K562 (cell line): Measurements from ENCODE around the gene CTSF. TPM values are rescaled to one million over a fixed set of nuclear protein-coding genes. Genes with fewer than 3 reads are reported as not detected.
A peak's percentile ranks its signal among the peaks of the same experiment; 100 is the strongest.

Experiments used
- ATAC-seq: fragments of 200-7000 bp; cut with Tn5 transposase; 3 replicates; pipeline ENCODE4 v1.9.1; 2020; ENCODE audit warnings: moderate library complexity
- Bru-seq: library from RNA; stranded (reverse); fragments of 400-500 nt; gene quantifications from one replicate; lab custom pipeline; 2021; lab: Mats Ljungman, UMichigan
- BruChase-seq, 2 experiments: library from RNA; stranded (reverse); fragments of 400-500 nt; gene quantifications; one replicate each; lab custom pipeline; 2021; lab: Mats Ljungman, UMichigan
- BruUV-seq: library from RNA; stranded (reverse); fragments of 400-500 nt; replicated peaks from 2 replicates; lab custom pipeline; 2021; lab: Mats Ljungman, UMichigan
- CTCF ChIA-PET: fragments of 300-600 bp; formaldehyde crosslinking; extraction: SDS; loops from one replicate; lab custom pipeline; 2021; ENCODE audit warnings: low intra/inter-chr PET ratio; lab: Yijun Ruan, JAX
- POLR2A ChIA-PET: fragments of 300-600, 350-650 bp; sonication (Branson Sonifier 250); formaldehyde crosslinking; extraction: SDS; loops from one replicate; lab custom pipeline; 2021; ENCODE audit warnings: antibody characterized with exemption, inconsistent platforms; lab: Yijun Ruan, JAX
- DNase-seq, 4 experiments: peaks; one replicate each; pipeline versions ENCODE4 v3.0.0 to v3.0.0-alpha.2; 2011 to 2018; ENCODE audit warnings: low spot score in 3 of 4, mixed read lengths in 3 of 4; ENCODE audit errors: extremely low read depth in 1 of 4
- FAIRE-seq: peaks from 2 replicates; lab custom pipeline; 2011; peaks lifted over from hg19 to GRCh38; lab: Jason Lieb, UNC
- H2AFZ ChIP-seq: 2 replicates; pipeline ENCODE4 v1.6.0; 2011; ENCODE audit warnings: low read depth, low read length, control low read depth, inconsistent platforms
- H3K27ac ChIP-seq: fragments of 200-600 bp; 3 replicates; pipeline ENCODE4 v1.8.0; 2011; ENCODE audit warnings: low read depth, mild to moderate bottlenecking, control low read depth, inconsistent platforms, low read length, moderate library complexity, mixed read lengths; ENCODE audit errors: extremely low read depth
- H3K27me3 ChIP-seq, 2 experiments: fragments of 300-600 bp in 1 of 2; 2 replicates in 1 of 2; 3 replicates in 1 of 2; pipeline versions ENCODE4 v1.6.0 to v1.8.0; 2011; ENCODE audit warnings: inconsistent platforms in 2 of 2, low read length in 2 of 2, mild to moderate bottlenecking in 1 of 2, mixed read lengths in 1 of 2, moderate library complexity in 1 of 2; ENCODE audit not compliant: control insufficient read depth in 2 of 2, insufficient read depth in 2 of 2
- H3K36me3 ChIP-seq: fragments of 300-600 bp; 3 replicates; pipeline ENCODE4 v1.8.0; 2011; ENCODE audit warnings: mild to moderate bottlenecking, low read length, inconsistent platforms; ENCODE audit not compliant: control insufficient read depth, insufficient read depth
- H3K4me1 ChIP-seq, 2 experiments: fragments of 200-600 bp in 1 of 2; replicated peaks in 1 of 2; 2 replicates in 1 of 2; 3 replicates in 1 of 2; pipeline versions ENCODE4 v1.5.1 to v1.8.0; 2011; ENCODE audit warnings: inconsistent platforms in 2 of 2, low read length in 2 of 2, mild to moderate bottlenecking in 1 of 2, mixed read lengths in 1 of 2, moderate library complexity in 1 of 2; ENCODE audit not compliant: control insufficient read depth in 2 of 2, insufficient read depth in 2 of 2
- H3K4me2 ChIP-seq: 2 replicates; pipeline ENCODE4 v1.6.1; 2011; ENCODE audit warnings: low read length, control low read depth, inconsistent platforms, mixed read lengths; ENCODE audit not compliant: insufficient read depth
- H3K4me3 ChIP-seq: fragments of 200-600 bp; sonication (generic), shearing (Covaris generic); 2 replicates; pipeline ENCODE4 v1.5.1; 2016; ENCODE audit warnings: control low read depth, inconsistent platforms
- H3K79me2 ChIP-seq: fragments of 200-600 bp; 3 replicates; pipeline ENCODE4 v1.8.0; 2011; ENCODE audit warnings: low read length, inconsistent platforms; ENCODE audit not compliant: control insufficient read depth, insufficient read depth
- H3K9ac ChIP-seq, 2 experiments: 2 replicates each; pipeline versions ENCODE4 v1.6.0 to v1.6.1; 2011; ENCODE audit warnings: low read depth in 2 of 2, low read length in 2 of 2, control low read depth in 1 of 2, inconsistent platforms in 1 of 2, mild to moderate bottlenecking in 1 of 2, mixed read lengths in 1 of 2; ENCODE audit not compliant: insufficient read depth in 1 of 2
- H3K9me1 ChIP-seq: one replicate; pipeline ENCODE4 v1.6.0; 2011; ENCODE audit warnings: inconsistent platforms, mild to moderate bottlenecking, low read length, moderate library complexity; ENCODE audit not compliant: control insufficient read depth, insufficient read depth
- H3K9me3 ChIP-seq: replicated peaks from 2 replicates; pipeline ENCODE4 v1.5.1; 2011; ENCODE audit warnings: low read depth, low read length, inconsistent platforms; ENCODE audit not compliant: control insufficient read depth, insufficient read depth
- H4K20me1 ChIP-seq: replicated peaks from 2 replicates; pipeline ENCODE4 v1.6.1; 2011; ENCODE audit warnings: low read length, inconsistent platforms, mixed read lengths; ENCODE audit not compliant: control insufficient read depth, insufficient read depth
- ARID2 ChIP-seq: fragments of 450-650 bp; IDR thresholded peaks from 2 replicates; pipeline ENCODE4 v1.6.1; 2017; ENCODE audit warnings: antibody characterized with exemption, mild to moderate bottlenecking
- BDP1 ChIP-seq: IDR thresholded peaks from 3 replicates; pipeline ENCODE4 v1.6.1; 2011; ENCODE audit not compliant: insufficient read length, insufficient read depth
- ELF4 ChIP-seq: fragments of 450-650 bp; formaldehyde crosslinking; IDR thresholded peaks from 2 replicates; pipeline ENCODE4 v1.4.0; 2022; ENCODE audit warnings: missing genetic modification characterization
- LEF1 ChIP-seq: fragments of 450-650 bp; IDR thresholded peaks from 2 replicates; pipeline ENCODE4 v1.6.1; 2016; ENCODE audit warnings: mild to moderate bottlenecking
- MTA3 ChIP-seq: fragments of 450-650 bp; formaldehyde crosslinking; IDR thresholded peaks from 2 replicates; pipeline ENCODE4 v1.6.1; 2017; ENCODE audit warnings: mild to moderate bottlenecking, borderline replicate concordance
- ZNF232 ChIP-seq: sonication (generic); formaldehyde crosslinking; IDR thresholded peaks from 2 replicates; pipeline ENCODE4 v1.8.0; 2022; ENCODE audit warnings: mild to moderate bottlenecking, missing genetic modification reagents
- WGBS: fragments of 100-300 bp; shearing (Covaris generic); methylation state at CpG from one replicate; pipeline ENCODE4 v1.1.6; 2016; ENCODE audit warnings: low coverage, mixed read lengths; ENCODE audit not compliant: insufficient coverage; ENCODE audit errors: missing lambda C conversion rate; 5-methylcytosine and 5-hydroxymethylcytosine counted together
- in situ Hi-C: fragments of 300-500 bp; cut with MboI; formaldehyde crosslinking; loops from 4 replicates; pipeline ENCODE4 v1.15.0; 2018; ENCODE audit warnings: inconsistent platforms, mixed read lengths
- intact Hi-C: fragments of 100-400 bp; cut with micrococcal nuclease; formaldehyde crosslinking; loops from 2 replicates; pipeline ENCODE4 v1.14.2; 2022
- long read RNA-seq, 3 experiments: library from polyadenylated mRNA in 2 of 3; library from RNA in 1 of 3; unstranded in 2 of 3; stranded (forward) in 1 of 3; transcript quantifications; one replicate each; pipeline ENCODE4 v2.0.0, GENCODE V29; 2019 to 2022
- polyA minus RNA-seq, 3 experiments: library from RNA; depleted of rRNA, polyadenylated mRNA; stranded (reverse); fragments of >200 nt; gene quantifications; 2 replicates each; pipeline ENCODE4 v1.2.3, GENCODE V29; 2011
- polyA plus RNA-seq, 8 experiments: library from polyadenylated mRNA; depleted of rRNA in 4 of 8; stranded (reverse) in 5 of 8; unstranded in 3 of 8; fragments of >200 nt; fragmentation: Nextera tagmentation in 2 of 8; fragmentation: Illumina TruSeq in 1 of 8; extraction: Ambion mirVana in 2 of 8; extraction: Trizol in 1 of 8; gene quantifications; 2 replicates each; pipeline versions ENCODE4 v1.2.1 to v1.2.3, GENCODE V29; 2011 to 2014; ENCODE audit warnings: inconsistent platforms in 1 of 8, missing spikeins in 1 of 8
- total RNA-seq, 7 experiments: library from RNA; depleted of rRNA in 6 of 7; stranded (reverse); fragments of >200 nt in 6 of 7; fragmentation: Illumina TruSeq in 2 of 7; extraction: Trizol in 2 of 7; gene quantifications; 2 replicates each; pipeline versions ENCODE4 v1.2.1 to v1.2.3, GENCODE V29; 2011 to 2021; ENCODE audit warnings: low replicate concordance in 1 of 7
- TF ChIP-seq, protein P1 (sequence below), 2 experiments: fragments of 450-650 bp in 1 of 2; sonication (generic) in 1 of 2; formaldehyde crosslinking; conservative IDR thresholded peaks; 2 replicates each; pipeline versions ENCODE4 v1.4.0 to v1.8.1; 2020 to 2022; ENCODE audit warnings: mild to moderate bottlenecking in 1 of 2, missing genetic modification reagents in 1 of 2
- TF ChIP-seq, protein P2 (sequence below): fragments of 450-650 bp; conservative IDR thresholded peaks from 2 replicates; pipeline ENCODE4 v1.6.1; 2016; ENCODE audit warnings: missing genetic modification characterization, low read depth, mild to moderate bottlenecking, control low read depth, missing compliant biosample characterization
- TF ChIP-seq, protein P3 (sequence below): sonication (generic); formaldehyde crosslinking; IDR thresholded peaks from 2 replicates; pipeline ENCODE4 v1.8.0; 2023; ENCODE audit warnings: mild to moderate bottlenecking, missing genetic modification reagents

The CTSF gene
- 11.2 and 25.9 TPM in 2 replicates for total RNA-seq (2011; cell fraction: chromatin; rRNA removed; ENCODE audit: low replicate concordance)
- total RNA-seq (2011; cell fraction: nucleolus; rRNA removed): 19.1 and 23.5 TPM in 2 replicates
- 14.6 and 15.1 TPM in 2 replicates for total RNA-seq (2011; cell fraction: nucleoplasm; rRNA removed)
- total RNA-seq (2014; rRNA removed): 4.0 and 5.6 TPM in 2 replicates
- total RNA-seq (2014; rRNA removed; fragmentation: Illumina TruSeq; extraction: Trizol): 2.6 and 3.8 TPM in 2 replicates
- 2.4 and 2.5 TPM in 2 replicates for total RNA-seq (2015; rRNA removed; fragmentation: Illumina TruSeq; extraction: Trizol)
- total RNA-seq (2021): 4.8 and 5.0 TPM in 2 replicates
- 10.5 and 13.1 TPM in 2 replicates for polyA plus RNA-seq (2011; rRNA removed)
- 6.6 and 7.5 TPM in 2 replicates for polyA plus RNA-seq (2011; cell fraction: cytosol; rRNA removed)
- 75.0 and 76.5 TPM in 2 replicates for polyA plus RNA-seq (2011; cell fraction: nucleus; rRNA removed)
- 3.8 and 11.8 TPM in 2 replicates for polyA plus RNA-seq (2012)
- polyA plus RNA-seq (2014; fragmentation: Illumina TruSeq; extraction: Trizol): 2.6 and 4.2 TPM in 2 replicates
- under 1 TPM; 0.41 to 0.55 TPM for polyA plus RNA-seq (2014; fragmentation: Nextera tagmentation; extraction: Ambion mirVana)
- 4.5 and 5.1 TPM in 2 replicates for polyA plus RNA-seq (2014; rRNA removed)
- 3.7 and 6.3 TPM in 2 replicates for polyA minus RNA-seq (2011; rRNA and poly(A)+ RNA removed)
- polyA minus RNA-seq (2011; cell fraction: cytosol; rRNA and poly(A)+ RNA removed): 2.3 and 4.0 TPM in 2 replicates
- polyA minus RNA-seq (2011; cell fraction: nucleus; rRNA and poly(A)+ RNA removed): 7.3 and 8.1 TPM in 2 replicates
- Bru-seq, nascent RNA: percentile 39 among the genes with signal in this experiment
- BruChase-seq, experiment 1, labeled RNA remaining after a 2-hour chase: percentile 26 among the genes with signal in this experiment
- percentile 30 among the genes with signal in this experiment for BruChase-seq, experiment 2, labeled RNA remaining after a 6-hour chase
- long read RNA-seq, experiment 1, transcript CTSF-201 (13 exons, 2,035 nt): major isoform, 7 of 16 reads
- long read RNA-seq, experiment 1, partial matches to known transcripts: 5 of 16 reads
- long read RNA-seq, experiment 1, other reads (novel, unspliced or antisense): 4 of 16 reads
- long read RNA-seq, experiment 2, partial matches to known transcripts: 0 of 5 reads
- long read RNA-seq, experiment 2, other reads (novel, unspliced or antisense): 2 of 5 reads
- long read RNA-seq, experiment 3, partial matches to known transcripts: 0 of 2 reads
- long read RNA-seq, experiment 3, other reads (novel, unspliced or antisense): 0 of 2 reads

DNA sequence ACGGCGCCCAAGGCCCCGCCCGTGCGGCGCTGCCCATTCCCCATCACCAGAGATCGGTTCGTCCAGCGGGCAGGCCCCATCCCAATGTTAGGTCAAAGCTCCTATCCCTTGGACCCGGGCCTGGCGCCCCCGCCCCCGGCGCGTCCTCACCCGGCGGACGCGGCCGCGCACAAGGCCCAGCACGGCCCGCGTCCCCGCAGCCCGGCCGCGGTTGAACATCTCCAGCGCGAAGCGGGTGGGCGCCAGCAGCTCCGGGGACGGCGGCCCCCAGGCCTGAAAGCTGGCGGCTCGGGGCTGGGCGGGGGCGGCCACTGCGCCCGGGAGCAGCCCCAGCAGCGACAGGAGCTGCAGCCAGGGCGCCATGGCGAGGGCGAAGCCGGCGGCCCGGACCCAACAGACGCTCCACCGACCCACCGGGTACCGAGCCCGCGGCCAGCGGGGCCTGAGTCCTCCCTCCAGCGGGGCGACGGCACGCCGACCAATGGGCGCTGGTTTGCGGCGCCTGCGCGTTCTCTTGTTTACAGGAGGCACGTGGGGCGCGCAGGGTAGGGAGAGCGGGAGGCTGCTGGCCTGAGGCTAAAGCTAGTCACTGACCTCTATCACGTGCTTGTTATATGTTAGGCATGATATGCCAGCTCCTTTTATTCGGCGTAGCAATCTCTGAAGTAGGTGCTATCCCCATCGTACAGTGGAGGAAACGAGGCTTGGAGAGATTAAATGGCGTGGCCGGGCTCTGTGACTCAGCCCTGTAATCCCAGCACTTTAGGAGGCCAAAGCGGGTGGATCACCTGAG lies at the start of gene CTSF:
Gene CTSF, minus strand, starts transcription at position 483 of the 793 bp plus-strand sequence. Its CDS starts 120 bp downstream, at position 363.
- Histone ChIP-seq H3K4me2 (peak within 1 kb of the TSS; percentile 72), H3K4me1 (peaks cover 8 to 22% of the 10 kb centered on the region in 2 experiments; a peak in 4 of 5 replicates), H3K9ac (peak within 1 kb of the TSS; percentile 49 to 83; a peak in 3 of 4 replicates), H3K27ac (no peak within 1 kb of the TSS; the same call in 2 of the 3 replicates), H4K20me1 (no peaks in the 10 kb centered on the region), H2AFZ (peak within 1 kb of the TSS; percentile 89), H3K9me1 (no peaks in the 10 kb centered on the region), H3K4me3 (peak within 1 kb of the TSS; percentile 48), H3K36me3 (no peaks in the 10 kb centered on the region), H3K27me3 (peaks cover 0 to 10% of the 10 kb centered on the region in 2 experiments; a peak in 2 of 5 replicates), H3K79me2 (no peaks in the 10 kb centered on the region), H3K9me3 (no peaks in the 10 kb centered on the region)
- CTCF ChIA-PET: no interaction called here
- POLR2A ChIA-PET: interaction anchor here (0.5 to 1.8 kb wide), 12 partner anchors 9 to 922 kb away, joined by 3 to 8 read pairs (median 4); partner anchors contain the start of gene RBM4
- intact Hi-C loops (no loop called here), in situ Hi-C loops (loop anchor here (5.0 kb wide), 1 partner anchor 269 kb away; no protein-coding TSS in a partner anchor)
- FAIRE-seq (peak; percentile 89), ATAC-seq (peak; percentile 98), DNase-seq (peak; percentile 88 to 100 (median 100))
- no TSS peak for BruUV-seq
- WGBS: 2% methylated on average over 72 of the region's 77 CpGs
- TF ChIP-seq, protein P1, sequence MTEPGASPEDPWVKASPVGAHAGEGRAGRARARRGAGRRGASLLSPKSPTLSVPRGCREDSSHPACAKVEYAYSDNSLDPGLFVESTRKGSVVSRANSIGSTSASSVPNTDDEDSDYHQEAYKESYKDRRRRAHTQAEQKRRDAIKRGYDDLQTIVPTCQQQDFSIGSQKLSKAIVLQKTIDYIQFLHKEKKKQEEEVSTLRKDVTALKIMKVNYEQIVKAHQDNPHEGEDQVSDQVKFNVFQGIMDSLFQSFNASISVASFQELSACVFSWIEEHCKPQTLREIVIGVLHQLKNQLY (CRISPR knock-in tag; conservative IDR thresholded peaks at IDR 0.05): no peak; a peak in 1 of 4 replicates
- 0 out of 2 replicates have a peak, but pooled peaks have one; percentile 37 for TF ChIP-seq ELF4 (CRISPR knock-in tag)
- no peak for TF ChIP-seq BDP1
- TF ChIP-seq ARID2: no peak
- TF ChIP-seq, protein P2, sequence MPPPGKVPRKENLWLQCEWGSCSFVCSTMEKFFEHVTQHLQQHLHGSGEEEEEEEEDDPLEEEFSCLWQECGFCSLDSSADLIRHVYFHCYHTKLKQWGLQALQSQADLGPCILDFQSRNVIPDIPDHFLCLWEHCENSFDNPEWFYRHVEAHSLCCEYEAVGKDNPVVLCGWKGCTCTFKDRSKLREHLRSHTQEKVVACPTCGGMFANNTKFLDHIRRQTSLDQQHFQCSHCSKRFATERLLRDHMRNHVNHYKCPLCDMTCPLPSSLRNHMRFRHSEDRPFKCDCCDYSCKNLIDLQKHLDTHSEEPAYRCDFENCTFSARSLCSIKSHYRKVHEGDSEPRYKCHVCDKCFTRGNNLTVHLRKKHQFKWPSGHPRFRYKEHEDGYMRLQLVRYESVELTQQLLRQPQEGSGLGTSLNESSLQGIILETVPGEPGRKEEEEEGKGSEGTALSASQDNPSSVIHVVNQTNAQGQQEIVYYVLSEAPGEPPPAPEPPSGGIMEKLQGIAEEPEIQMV (tag): no peak
- no peak for TF ChIP-seq ZNF232 (CRISPR knock-in tag)
- TF ChIP-seq, protein P3, sequence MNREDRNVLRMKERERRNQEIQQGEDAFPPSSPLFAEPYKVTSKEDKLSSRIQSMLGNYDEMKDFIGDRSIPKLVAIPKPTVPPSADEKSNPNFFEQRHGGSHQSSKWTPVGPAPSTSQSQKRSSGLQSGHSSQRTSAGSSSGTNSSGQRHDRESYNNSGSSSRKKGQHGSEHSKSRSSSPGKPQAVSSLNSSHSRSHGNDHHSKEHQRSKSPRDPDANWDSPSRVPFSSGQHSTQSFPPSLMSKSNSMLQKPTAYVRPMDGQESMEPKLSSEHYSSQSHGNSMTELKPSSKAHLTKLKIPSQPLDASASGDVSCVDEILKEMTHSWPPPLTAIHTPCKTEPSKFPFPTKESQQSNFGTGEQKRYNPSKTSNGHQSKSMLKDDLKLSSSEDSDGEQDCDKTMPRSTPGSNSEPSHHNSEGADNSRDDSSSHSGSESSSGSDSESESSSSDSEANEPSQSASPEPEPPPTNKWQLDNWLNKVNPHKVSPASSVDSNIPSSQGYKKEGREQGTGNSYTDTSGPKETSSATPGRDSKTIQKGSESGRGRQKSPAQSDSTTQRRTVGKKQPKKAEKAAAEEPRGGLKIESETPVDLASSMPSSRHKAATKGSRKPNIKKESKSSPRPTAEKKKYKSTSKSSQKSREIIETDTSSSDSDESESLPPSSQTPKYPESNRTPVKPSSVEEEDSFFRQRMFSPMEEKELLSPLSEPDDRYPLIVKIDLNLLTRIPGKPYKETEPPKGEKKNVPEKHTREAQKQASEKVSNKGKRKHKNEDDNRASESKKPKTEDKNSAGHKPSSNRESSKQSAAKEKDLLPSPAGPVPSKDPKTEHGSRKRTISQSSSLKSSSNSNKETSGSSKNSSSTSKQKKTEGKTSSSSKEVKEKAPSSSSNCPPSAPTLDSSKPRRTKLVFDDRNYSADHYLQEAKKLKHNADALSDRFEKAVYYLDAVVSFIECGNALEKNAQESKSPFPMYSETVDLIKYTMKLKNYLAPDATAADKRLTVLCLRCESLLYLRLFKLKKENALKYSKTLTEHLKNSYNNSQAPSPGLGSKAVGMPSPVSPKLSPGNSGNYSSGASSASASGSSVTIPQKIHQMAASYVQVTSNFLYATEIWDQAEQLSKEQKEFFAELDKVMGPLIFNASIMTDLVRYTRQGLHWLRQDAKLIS: no peak
- no peak for TF ChIP-seq LEF1
- no peak for TF ChIP-seq MTA3
